ENCODE measurements around the gene NSRP1. TPM values are rescaled to one million over a fixed set of nuclear protein-coding genes. Genes with fewer than 3 reads are reported as not detected.

The NSRP1 gene
- total and polyA plus RNA-seq, 2 of the 13 experiments (the other 11 are each of a cell fraction or from before 2014, with no cell fraction given), result 7.0 to 14.3 TPM

DNA sequence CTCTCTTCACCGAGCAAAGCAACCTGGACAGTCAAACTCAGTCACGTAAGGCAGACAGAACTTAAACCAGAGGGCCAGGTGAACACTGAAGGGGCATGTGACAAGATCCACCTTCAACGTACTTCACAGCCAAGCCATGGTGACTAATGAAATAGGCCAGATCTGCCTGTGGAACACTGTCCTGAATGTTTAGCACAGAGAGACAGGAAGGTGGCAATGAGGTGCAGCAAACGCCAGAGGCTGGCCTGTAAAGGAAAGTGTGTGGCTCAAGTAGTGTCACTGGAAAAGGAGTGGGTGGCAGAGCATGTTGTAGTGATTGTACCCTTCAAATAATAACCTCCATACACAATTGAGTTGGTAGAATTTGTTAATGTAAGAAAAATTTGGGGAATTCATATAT lies 80.8 kb downstream of the NSRP1 start:
- ChIA-PET CTCF (ENCODE audit: low intra/inter-chr PET ratio, low total read pairs) (no interaction called here), POLR2A (interaction anchor here (1.6 kb wide), 1 partner anchor 27 kb away, joined by 3 read pairs; no protein-coding TSS in a partner anchor)
- H3K27ac ChIP-seq (ENCODE audit: extremely low read length, insufficient read depth, low read length), result no peak overlapping the region
- no peak overlapping the region for H3K4me2 ChIP-seq (ENCODE audit: low read depth, low read length)
- ATAC-seq, result 0 out of 3 replicates have a peak, but pooled peaks have one; percentile 20
- H3K36me3 ChIP-seq (replicated peaks in 1 of 2; ENCODE audit: control insufficient read depth in 1 of 2, insufficient read depth in 2 of 2, low read length in 2 of 2), result no peaks in the 10 kb centered on the region
- H4K20me1 ChIP-seq (ENCODE audit: insufficient read depth, low read length), result no peaks in the 10 kb centered on the region
- H3K79me2 ChIP-seq (ENCODE audit: insufficient read depth, low read length), result no peaks in the 10 kb centered on the region
- H3K4me1 ChIP-seq (ENCODE audit: insufficient read depth, low read length), result peaks cover 6% of the 10 kb centered on the region; the same call in 1 of the 2 replicates
- intact Hi-C loops (cut with micrococcal nuclease; ENCODE audit: unreplicated experiment) (no loop called here), in situ Hi-C loops (cut with HindIII; ENCODE audit: extremely low pct_ligation_motif_present, low pct_unique_long_range_greater_than_20kb) (no loop called here)
- no peaks in the 10 kb centered on the region for H3K9me3 ChIP-seq (ENCODE audit: low read length)
- H2AFZ ChIP-seq (ENCODE audit: low read length), result no peak overlapping the region
- BruUV-seq (replicated peaks), result no TSS peak
- H3K27me3 ChIP-seq (ENCODE audit: control insufficient read depth in 1 of 2, insufficient read depth in 2 of 2, low read length in 2 of 2), result no peaks in the 10 kb centered on the region
- no peak overlapping the region for H3K4me3 ChIP-seq (replicated peaks in 1 of 3; ENCODE audit: insufficient read depth in 1 of 3, low read depth in 2 of 3, low read length in 3 of 3)
- FAIRE-seq, result no peak
- TF ChIP-seq ELF4 (CRISPR knock-in tag; IDR thresholded peaks at IDR 0.05; ENCODE audit: borderline replicate concordance) (no peak), MYC (CRISPR knock-in tag; IDR thresholded peaks at IDR 0.05; ENCODE audit: borderline replicate concordance) (no peak), EP300 (IDR thresholded peaks at IDR 0.05; ENCODE audit: low read depth in 2 of 2, low read length in 2 of 2) (no peak), EP300 (CRISPR knock-in tag; IDR thresholded peaks at IDR 0.05; ENCODE audit: borderline replicate concordance) (no peak), U2AF1 (optimal IDR thresholded peaks at IDR 0.05; ENCODE audit: low read depth, low read length) (no peak), TOPORS (CRISPR knock-in tag; IDR thresholded peaks at IDR 0.05) (no peak), HDAC2 (CRISPR knock-in tag; IDR thresholded peaks at IDR 0.05) (no peak), SP5 (CRISPR knock-in tag; IDR thresholded peaks at IDR 0.05; ENCODE audit: borderline replicate concordance, low read depth) (no peak), ZNF34 (CRISPR knock-in tag; IDR thresholded peaks at IDR 0.05; ENCODE audit: borderline replicate concordance) (no peak), ZNF563 (CRISPR knock-in tag; IDR thresholded peaks at IDR 0.05) (no peak), POLR2A (IDR thresholded peaks at IDR 0.05; ENCODE audit: insufficient read depth in 1 of 2, low read depth in 2 of 2, low read length in 2 of 2) (no peak)
- TF ChIP-seq, protein P1, sequence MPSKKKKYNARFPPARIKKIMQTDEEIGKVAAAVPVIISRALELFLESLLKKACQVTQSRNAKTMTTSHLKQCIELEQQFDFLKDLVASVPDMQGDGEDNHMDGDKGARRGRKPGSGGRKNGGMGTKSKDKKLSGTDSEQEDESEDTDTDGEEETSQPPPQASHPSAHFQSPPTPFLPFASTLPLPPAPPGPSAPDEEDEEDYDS (CRISPR knock-in tag; IDR thresholded peaks at IDR 0.05), result no peak
- TF ChIP-seq, protein P2, sequence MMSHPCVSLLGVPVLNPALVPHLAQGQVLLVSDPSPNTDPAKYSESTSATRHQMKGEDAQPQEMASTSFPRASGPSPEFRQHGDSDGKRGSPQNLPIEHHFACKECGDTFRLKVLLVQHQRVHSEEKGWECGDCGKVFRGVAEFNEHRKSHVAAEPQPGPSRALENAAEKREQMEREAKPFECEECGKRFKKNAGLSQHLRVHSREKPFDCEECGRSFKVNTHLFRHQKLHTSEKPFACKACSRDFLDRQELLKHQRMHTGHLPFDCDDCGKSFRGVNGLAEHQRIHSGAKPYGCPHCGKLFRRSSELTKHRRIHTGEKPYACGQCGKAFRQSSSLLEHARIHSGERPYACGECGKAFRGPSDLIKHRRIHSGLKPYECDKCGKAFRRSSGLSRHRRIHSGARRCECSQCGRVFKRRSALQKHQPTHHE (CRISPR knock-in tag; IDR thresholded peaks at IDR 0.05; ENCODE audit: borderline replicate concordance), result no peak
- TF ChIP-seq, protein P3, sequence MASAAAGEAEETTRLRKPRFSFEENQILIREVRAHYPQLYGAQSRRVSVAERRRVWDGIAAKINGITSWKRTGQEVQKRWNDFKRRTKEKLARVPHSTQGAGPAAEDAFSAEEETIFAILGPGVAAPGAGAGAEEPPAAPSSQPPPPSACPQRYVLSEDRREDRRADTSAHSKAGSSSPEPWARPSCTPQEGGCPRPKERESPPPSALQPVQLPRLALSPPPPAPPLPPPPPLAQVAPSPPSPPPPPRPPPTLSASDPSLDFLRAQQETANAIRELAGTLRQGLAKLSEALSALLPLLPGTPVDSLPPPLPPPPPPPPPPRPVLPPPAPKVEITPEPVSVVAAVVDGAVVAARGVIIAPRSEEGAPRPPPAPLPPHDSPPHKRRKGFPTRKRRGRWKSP (CRISPR knock-in tag; IDR thresholded peaks at IDR 0.05), result no peak
- H3K9ac ChIP-seq (ENCODE audit: insufficient read depth, low read depth, low read length), result no peak overlapping the region
- 94% methylated on average over 2 of the region's 4 CpGs for WGBS (ENCODE audit: low lambda C conversion rate)
- DNase-seq (ENCODE audit: low spot score), result no peak

Measured in HepG2 (cell line).